Measurements from ENCODE around the gene MINK1.
A peak's percentile ranks its signal among the peaks of the same experiment; 100 is the strongest.
"Not testable (repeated sequence)": the region's sequence is repeated elsewhere in the genome, so short reads cannot be mapped to it uniquely, and the experiment has no call there.

MINK1 gene

GRCh38 chr17:4903051-4903818 lies 70.1 kb downstream of the MINK1 start, which contains the start of gene CHRNE:
Gene CHRNE (minus strand): TSS chr17:4903098. CDS start chr17:4903063, 35 bp downstream.
- TF ChIP-seq ZFX (IDR thresholded peaks at IDR 0.05; ENCODE audit: borderline replicate concordance): no peak
- TF ChIP-seq, protein P1, sequence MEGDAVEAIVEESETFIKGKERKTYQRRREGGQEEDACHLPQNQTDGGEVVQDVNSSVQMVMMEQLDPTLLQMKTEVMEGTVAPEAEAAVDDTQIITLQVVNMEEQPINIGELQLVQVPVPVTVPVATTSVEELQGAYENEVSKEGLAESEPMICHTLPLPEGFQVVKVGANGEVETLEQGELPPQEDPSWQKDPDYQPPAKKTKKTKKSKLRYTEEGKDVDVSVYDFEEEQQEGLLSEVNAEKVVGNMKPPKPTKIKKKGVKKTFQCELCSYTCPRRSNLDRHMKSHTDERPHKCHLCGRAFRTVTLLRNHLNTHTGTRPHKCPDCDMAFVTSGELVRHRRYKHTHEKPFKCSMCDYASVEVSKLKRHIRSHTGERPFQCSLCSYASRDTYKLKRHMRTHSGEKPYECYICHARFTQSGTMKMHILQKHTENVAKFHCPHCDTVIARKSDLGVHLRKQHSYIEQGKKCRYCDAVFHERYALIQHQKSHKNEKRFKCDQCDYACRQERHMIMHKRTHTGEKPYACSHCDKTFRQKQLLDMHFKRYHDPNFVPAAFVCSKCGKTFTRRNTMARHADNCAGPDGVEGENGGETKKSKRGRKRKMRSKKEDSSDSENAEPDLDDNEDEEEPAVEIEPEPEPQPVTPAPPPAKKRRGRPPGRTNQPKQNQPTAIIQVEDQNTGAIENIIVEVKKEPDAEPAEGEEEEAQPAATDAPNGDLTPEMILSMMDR (IDR thresholded peaks at IDR 0.05): peak; percentile 91
- peak within 1 kb of the TSS; percentile 98 for H3K27ac ChIP-seq

DNA sequence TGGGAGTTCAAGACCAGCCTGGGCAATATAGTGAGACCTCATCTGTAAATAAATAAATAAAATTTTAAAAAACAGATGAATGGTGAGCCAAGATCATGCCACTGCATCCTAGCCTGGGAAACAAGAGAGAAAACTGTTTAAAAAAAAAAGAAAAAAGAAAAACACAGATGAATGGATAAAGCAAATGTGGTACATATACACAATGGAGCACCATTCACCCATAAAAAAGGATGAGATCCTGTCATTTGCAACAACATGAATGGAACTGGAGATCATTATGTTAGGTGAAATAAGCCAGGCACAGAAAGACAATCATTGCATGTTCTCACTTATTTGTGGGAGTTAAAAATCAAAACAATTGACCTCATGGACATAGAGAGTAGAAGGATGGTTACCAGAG lies 73.5 kb downstream of the MINK1 start:
- not testable (repeated sequence) for H3K27ac ChIP-seq

DNA sequence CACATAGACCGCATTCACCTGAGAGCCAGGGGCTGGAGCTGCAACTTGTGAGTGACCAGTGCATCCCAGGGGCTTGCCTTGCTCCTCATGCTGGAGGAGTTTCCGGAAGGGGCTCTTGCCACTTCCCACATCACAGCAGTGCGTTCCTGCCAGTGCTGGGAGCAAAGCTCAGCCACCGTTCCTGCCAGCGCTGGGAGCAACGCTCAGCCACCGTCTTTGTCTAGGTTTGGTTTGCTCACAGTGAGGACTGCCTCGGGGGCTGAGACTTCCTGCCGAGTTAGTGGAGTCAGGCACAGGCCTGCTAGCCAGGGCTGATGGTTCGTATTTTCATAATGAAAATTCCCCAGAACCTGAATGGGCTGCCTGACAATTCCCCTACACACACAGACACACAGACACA lies 75.2 kb downstream of the MINK1 start:
- TF ChIP-seq, protein P1 (IDR thresholded peaks at IDR 0.05): no peak
- H3K27ac ChIP-seq: peak overlapping the region; percentile 46

DNA sequence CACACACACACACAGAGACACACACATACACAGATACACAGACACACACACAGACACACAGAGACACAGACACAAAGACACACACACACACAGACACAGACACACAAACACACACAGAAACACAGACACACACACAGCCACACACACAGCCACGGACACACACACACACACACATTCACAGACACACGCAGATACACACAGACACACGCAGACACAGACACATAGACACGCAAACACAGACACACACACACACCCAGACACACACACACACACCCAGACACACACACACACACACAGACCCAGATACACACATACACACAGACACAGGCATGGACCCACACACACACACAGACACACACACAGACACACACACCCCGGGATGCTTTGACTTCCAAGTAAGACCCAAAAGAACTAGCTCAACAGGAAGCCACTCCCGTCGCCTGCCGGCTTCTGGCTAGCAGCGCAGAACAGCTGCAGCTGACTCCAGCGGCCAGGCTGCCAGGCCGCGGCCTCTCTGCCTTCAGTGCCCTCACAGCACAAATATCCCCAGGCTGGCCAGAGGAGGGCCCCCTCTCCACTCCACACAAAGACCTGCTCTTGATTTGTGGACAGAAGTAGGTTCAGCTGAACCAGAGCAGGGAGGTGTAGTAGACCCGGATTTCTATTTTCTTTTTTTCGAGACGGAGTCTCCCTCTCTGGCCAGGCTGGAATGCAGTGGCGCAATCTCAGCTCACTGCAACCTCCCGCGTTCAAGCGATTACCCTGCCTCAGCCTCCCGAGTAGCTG lies 75.8 kb downstream of the MINK1 start:
- TF ChIP-seq, protein P1 (IDR thresholded peaks at IDR 0.05): peak; percentile 85
- no peak for TF ChIP-seq ZFX (IDR thresholded peaks at IDR 0.05; ENCODE audit: borderline replicate concordance)
- peak overlapping the region; percentile 46 for H3K27ac ChIP-seq

- TF ChIP-seq, protein P1 (IDR thresholded peaks at IDR 0.05): no peak
- no peak for TF ChIP-seq ZFX (IDR thresholded peaks at IDR 0.05; ENCODE audit: borderline replicate concordance)
- no peak overlapping the region for H3K27ac ChIP-seq
These were observed 80.9 kb downstream of the MINK1 start for GRCh38 chr17:4913994-4914393.

DNA sequence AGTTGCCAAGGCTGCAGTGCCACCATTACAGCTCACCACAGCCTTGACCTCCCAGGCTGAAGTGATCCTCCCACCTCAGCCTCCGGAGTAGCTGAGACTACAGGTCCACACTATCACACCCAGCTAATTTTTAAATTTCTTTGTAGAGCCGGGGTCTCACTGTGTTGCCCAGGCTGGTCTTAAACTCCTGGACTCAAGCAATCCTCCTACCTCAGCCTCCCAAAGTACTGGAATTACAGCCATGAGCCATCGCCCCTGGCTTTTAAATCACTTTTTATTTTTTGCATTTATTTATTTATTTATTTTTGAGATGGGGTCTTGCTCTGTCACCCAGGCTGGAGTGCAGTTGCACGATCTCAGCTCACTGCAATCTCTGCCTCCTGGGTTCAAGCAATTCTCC lies 81.4 kb downstream of the MINK1 start:
- H3K27ac ChIP-seq: not testable (repeated sequence)

GRCh38 chr17:4919511-4920047 lies 86.4 kb downstream of the MINK1 start:
- no peak for TF ChIP-seq ZFX (IDR thresholded peaks at IDR 0.05; ENCODE audit: borderline replicate concordance)
- TF ChIP-seq, protein P1 (IDR thresholded peaks at IDR 0.05): no peak
- H3K27ac ChIP-seq: no peak overlapping the region

DNA sequence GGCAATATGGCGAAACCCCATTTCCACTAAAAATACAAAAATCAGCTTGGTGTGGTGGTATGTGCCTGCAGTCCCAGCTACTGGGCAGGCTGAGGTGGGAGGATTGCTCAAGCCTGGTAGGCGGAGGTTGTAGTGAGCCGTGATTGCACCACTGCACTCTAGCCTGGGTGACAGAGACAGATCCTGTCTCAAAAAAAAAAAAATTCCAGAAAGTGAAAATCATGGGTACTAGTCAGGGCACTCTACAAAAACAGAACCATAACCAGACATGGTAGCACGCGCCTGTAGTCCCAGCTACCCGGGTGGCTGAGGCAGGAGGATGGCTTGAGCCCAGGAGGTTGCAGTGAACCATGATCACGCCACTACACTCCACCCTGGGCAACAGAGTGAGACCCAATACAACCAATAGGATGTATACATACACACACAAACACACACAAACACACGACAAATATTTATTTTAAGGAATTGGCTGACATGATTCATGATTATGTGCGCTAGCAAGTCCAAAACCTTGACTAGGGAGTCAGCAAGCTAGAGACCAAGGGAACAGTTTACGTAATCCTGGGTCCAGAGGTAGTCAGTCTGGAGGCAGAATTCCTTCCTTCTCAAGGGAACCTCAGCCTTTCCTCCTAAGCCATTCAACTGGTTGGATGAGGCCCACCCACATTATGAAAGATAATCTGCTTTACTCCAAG lies 87.4 kb downstream of the MINK1 start:
- TF ChIP-seq, protein P1 (IDR thresholded peaks at IDR 0.05): no peak
- TF ChIP-seq ZFX (IDR thresholded peaks at IDR 0.05; ENCODE audit: borderline replicate concordance): no peak
- H3K27ac ChIP-seq: no peak overlapping the region

Data from 22Rv1 (cell line).